ENCODE data around the gene DPH3. TPM values are rescaled to one million over a fixed set of nuclear protein-coding genes. Genes with fewer than 3 reads are reported as not detected.
A peak's percentile ranks its signal among the peaks of the same experiment; 100 is the strongest.

DPH3 gene
- 8.5 and 10.8 TPM in 2 replicates for polyA plus RNA-seq (2012; rRNA removed)
- 14.7 and 16.2 TPM in 2 replicates for polyA plus RNA-seq (2012; cell fraction: cytosol; rRNA removed)
- polyA plus RNA-seq (2012; cell fraction: nucleus; rRNA removed) = 2.9 and 4.0 TPM in 2 replicates

DNA sequence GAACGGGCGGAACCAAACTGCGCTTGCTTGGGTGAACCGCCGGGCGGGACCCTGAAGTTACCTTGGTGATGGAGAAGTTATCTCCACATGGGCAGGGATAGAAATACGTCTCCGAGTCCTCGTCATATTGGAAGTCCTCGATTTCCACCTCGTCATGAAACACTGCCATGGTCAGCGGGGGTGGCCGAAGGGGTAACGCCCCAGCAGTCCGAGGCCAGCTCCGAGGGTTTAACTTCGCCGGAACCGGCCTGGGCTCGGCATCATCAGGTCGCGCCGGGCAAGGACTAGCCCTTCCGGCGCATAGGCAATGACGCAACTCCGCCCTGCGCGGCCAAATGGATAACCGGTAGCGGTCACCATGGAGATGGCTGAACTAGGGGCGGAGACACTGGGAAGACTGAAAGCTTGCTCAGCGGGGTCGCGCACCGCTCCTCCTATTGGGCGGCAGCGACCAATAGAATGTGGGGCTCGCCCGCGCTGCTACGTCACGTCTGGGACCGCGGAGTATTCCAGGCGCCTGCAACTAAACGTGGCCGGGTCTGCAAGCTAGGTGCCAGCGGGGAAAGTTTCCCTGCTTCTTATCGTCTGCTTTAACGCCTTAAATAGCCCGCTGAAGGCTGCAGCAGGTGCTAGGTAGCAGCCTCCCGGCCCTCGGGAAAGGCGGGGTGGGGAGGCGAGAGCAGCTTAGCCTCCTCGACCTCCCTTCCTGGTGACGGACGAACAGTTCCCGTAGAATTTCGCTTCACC, at the start of gene DPH3, which contains the start of gene OXNAD1:
TSS of gene DPH3 (minus strand) at position 236 of the 747 bp plus-strand sequence. CDS start at position 169, 67 bp downstream.
TSS of gene OXNAD1 (plus strand) at position 505 of the 747 bp plus-strand sequence. CDS start 5,741 bp downstream, outside the sequence.
- H3K79me2 ChIP-seq (ENCODE audit: insufficient read depth) = peaks cover 75% of the 10 kb centered on the region
- CTCF ChIA-PET = interaction anchor here (0.8 to 2.9 kb wide), 9 partner anchors 14 to 1063 kb away, joined by 3 to 18 read pairs (median 4); no protein-coding TSS in a partner anchor
- peak within 1 kb of the TSS; percentile 92 for H3K4me2 ChIP-seq
- H4K20me1 ChIP-seq (ENCODE audit: insufficient read depth) = no peaks in the 10 kb centered on the region
- H3K27ac ChIP-seq (ENCODE audit: low read depth in 2 of 2, low read length in 1 of 2) = peak within 1 kb of the TSS; percentile 83 to 86
- no peaks in the 10 kb centered on the region for H3K9me3 ChIP-seq
- POLR2A ChIA-PET = interaction anchor here (0.8 to 1.9 kb wide), 5 partner anchors 20 to 256 kb away, joined by 3 to 11 read pairs (median 4); partner anchors contain the start of gene RFTN1
- peak within 1 kb of the TSS; percentile 93 for H3K9ac ChIP-seq
- WGBS (ENCODE audit: low lambda C conversion rate) = 1% methylated on average over 40 of the region's 61 CpGs
- peak within 1 kb of the TSS; percentile 83 for H2AFZ ChIP-seq (ENCODE audit: low read depth)
- H3K4me3 ChIP-seq (ENCODE audit: low read depth in 2 of 2, low read length in 1 of 2) = peak within 1 kb of the TSS; percentile 83 to 86
- H3K36me3 ChIP-seq (replicated peaks in 1 of 2; ENCODE audit: control insufficient read depth in 1 of 2, insufficient read depth in 2 of 2, low read length in 1 of 2) = peaks cover 25 to 36% of the 10 kb centered on the region in 2 experiments
- H3K9me2 ChIP-seq = no peaks in the 10 kb centered on the region
- H3K27me3 ChIP-seq (ENCODE audit: insufficient read depth) = no peaks in the 10 kb centered on the region
- DNase-seq = peak; percentile 93
- TF ChIP-seq NRF1 (IDR thresholded peaks at IDR 0.05; ENCODE audit: low read depth, low read length) (peak; percentile 69), MEF2A (IDR thresholded peaks at IDR 0.05; ENCODE audit: borderline replicate concordance, low read depth) (no peak), GATA2 (CRISPR knock-in tag; IDR thresholded peaks at IDR 0.05) (no peak), TAF1 (IDR thresholded peaks at IDR 0.05; ENCODE audit: borderline replicate concordance, low read depth, low read length) (peak; percentile 43; the same call in 1 of the 2 replicates), RFX5 (IDR thresholded peaks at IDR 0.05; ENCODE audit: low read length) (peak; percentile 88), MXI1 (IDR thresholded peaks at IDR 0.05; ENCODE audit: low read depth, low read length) (peak; percentile 96), JUND (IDR thresholded peaks at IDR 0.05) (no peak), TCF12 (IDR thresholded peaks at IDR 0.05) (no peak), YY1 (IDR thresholded peaks at IDR 0.05; ENCODE audit: low read depth) (peak; percentile 62; the same call in 1 of the 2 replicates), CHD2 (IDR thresholded peaks at IDR 0.05; ENCODE audit: low read length, partially characterized antibody) (peak; percentile 79), ELF1 (IDR thresholded peaks at IDR 0.05) (peak; percentile 97), POLR2AphosphoS5 (IDR thresholded peaks at IDR 0.05; ENCODE audit: low read depth, low read length) (peak; percentile 87), GABPA (IDR thresholded peaks at IDR 0.05; ENCODE audit: low read depth) (peak; percentile 98), FOXJ3 (CRISPR knock-in tag; IDR thresholded peaks at IDR 0.05) (no peak), SIN3A (IDR thresholded peaks at IDR 0.05; ENCODE audit: borderline replicate concordance, low read depth, low read length) (peak; percentile 79; the same call in 1 of the 2 replicates)
- TF ChIP-seq, protein P1, sequence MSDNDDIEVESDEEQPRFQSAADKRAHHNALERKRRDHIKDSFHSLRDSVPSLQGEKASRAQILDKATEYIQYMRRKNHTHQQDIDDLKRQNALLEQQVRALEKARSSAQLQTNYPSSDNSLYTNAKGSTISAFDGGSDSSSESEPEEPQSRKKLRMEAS (IDR thresholded peaks at IDR 0.05; ENCODE audit: low read depth) = peak; percentile 85
- TF ChIP-seq, protein P2, sequence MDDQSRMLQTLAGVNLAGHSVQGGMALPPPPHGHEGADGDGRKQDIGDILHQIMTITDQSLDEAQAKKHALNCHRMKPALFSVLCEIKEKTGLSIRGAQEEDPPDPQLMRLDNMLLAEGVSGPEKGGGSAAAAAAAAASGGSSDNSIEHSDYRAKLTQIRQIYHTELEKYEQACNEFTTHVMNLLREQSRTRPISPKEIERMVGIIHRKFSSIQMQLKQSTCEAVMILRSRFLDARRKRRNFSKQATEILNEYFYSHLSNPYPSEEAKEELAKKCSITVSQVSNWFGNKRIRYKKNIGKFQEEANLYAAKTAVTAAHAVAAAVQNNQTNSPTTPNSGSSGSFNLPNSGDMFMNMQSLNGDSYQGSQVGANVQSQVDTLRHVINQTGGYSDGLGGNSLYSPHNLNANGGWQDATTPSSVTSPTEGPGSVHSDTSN (IDR thresholded peaks at IDR 0.05) = peak; percentile 16; the same call in 1 of the 2 replicates
- TF ChIP-seq, protein P3, sequence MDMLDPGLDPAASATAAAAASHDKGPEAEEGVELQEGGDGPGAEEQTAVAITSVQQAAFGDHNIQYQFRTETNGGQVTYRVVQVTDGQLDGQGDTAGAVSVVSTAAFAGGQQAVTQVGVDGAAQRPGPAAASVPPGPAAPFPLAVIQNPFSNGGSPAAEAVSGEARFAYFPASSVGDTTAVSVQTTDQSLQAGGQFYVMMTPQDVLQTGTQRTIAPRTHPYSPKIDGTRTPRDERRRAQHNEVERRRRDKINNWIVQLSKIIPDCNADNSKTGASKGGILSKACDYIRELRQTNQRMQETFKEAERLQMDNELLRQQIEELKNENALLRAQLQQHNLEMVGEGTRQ (IDR thresholded peaks at IDR 0.05; ENCODE audit: borderline replicate concordance, low read depth, low read length) = no peak
- H3F3A ChIP-seq (replicated peaks; ENCODE audit: insufficient read depth) = peaks cover 5% of the 10 kb centered on the region
- H3K4me1 ChIP-seq (ENCODE audit: control insufficient read depth in 1 of 2, insufficient read depth in 2 of 2, low read depth in 1 of 2, low read length in 1 of 2) = peaks cover 5 to 17% of the 10 kb centered on the region in 2 experiments

Measured in SK-N-SH (cell line).